RCC 7860 (cell line): ENCODE data around the gene PIGX.
A peak's percentile ranks its signal among the peaks of the same experiment; 100 is the strongest.

Experiments used
- DNase-seq: peaks from one replicate; pipeline ENCODE4 v3.0.0-alpha.2; 2015; ENCODE audit warnings: low spot score
- FAIRE-seq: peaks from 2 replicates; lab custom pipeline; 2012; peaks lifted over from hg19 to GRCh38; lab: Jason Lieb, UNC

PIGX gene

DNA sequence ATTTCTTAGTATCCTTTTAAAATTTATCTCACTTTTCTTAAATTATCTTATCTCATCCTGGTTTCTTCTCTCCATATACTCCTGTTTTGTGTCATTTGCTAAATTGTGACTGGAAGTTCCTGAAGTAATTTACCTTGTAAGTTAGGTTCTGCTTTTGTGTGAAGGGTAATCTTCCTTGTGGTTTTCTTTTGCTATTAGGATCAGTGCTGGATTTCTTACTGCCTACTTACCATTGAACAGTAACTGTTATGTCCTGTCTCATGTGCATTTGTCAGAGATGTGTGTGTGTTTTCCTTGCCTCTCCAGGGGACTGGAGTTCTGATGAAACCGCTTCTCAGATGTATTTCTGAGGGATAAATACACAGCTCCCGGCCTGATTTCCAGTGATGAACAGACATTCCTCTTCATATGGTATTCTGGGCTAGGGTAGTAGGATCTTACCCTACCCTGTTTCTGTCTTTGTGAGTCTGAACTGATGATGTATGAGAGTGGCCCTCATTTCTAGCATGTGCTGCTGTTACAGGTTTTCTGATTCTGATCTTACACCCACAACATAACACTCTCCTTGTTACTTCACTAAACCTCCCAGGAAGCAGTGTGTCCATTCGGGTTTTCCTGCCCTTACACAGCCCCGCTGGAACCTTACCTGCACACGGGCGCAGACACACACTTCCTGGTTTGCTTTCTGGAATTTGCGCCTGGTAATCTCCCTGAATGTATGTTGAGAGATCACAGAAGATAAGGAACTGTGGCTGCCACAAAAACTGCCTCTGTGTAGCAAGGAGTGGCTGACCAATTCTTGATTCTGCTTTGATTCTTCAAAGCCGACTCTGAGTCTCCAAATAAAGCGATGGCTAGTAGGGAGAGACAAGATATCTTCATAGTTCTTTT, 42.2 kb downstream of the PIGX start:
- DNase-seq (no peak), FAIRE-seq (no peak)

DNA sequence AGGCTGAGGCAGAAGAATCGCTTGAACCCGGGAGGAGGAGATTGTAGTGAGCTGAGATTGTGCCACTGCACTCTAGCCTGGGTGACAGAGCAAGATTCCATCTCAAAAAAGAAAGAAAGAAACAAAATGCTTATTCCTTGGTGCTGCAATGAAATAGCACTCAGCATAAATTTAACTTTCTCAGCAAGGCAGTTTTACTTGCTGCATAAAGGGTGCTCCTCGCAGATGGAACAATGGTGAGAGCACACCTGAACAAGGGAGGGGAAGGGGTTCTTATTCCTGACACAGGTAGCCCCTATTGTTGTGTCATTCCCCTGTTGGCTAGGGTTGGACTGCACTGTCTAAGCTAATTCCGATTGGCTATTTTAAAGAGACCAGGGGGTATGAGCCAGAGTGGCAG, 44.6 kb downstream of the PIGX start:
- no peak for FAIRE-seq
- DNase-seq, result no peak

DNA sequence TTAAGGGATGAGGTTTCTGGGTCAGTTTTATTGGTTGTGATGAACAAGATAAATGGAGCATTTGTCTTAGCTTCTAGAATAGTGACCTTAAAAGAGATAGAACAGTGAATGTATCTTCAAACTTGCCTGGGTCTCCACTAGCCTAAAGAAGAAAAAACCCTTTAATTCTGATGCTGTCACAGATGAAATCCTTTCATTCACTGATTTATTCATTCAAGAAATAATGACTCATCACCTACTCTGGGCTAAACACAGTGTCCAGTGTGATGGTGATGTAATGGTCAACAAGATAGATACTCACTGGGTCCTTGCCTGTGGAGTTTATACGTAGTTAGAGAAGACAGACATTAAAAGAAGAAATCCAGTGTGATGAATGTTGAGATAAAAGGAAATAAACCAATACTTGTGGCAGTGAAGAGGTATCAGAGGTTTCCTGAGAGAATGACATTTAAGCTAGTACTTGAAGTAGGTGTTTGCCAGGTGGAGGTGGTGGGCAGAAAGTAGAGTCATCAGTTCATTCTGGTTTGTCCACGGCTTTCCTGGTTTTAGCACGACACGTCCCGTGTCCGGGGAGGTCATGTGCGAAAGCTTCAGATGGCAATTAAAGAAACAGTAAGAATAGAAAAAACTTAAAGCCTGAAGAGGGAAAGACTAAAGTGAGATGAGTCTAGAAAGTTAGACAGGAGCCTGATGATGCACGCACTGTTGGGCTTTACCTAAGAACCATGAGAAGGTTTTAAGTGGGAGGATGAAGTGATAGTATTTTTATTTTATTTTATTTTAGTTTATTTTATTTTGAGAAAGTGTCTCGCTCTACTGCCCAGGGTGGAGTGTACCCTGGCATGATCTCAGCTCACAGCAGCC, 45.9 kb downstream of the PIGX start:
- DNase-seq (peak; percentile 80), FAIRE-seq (peak; percentile 91)

DNA sequence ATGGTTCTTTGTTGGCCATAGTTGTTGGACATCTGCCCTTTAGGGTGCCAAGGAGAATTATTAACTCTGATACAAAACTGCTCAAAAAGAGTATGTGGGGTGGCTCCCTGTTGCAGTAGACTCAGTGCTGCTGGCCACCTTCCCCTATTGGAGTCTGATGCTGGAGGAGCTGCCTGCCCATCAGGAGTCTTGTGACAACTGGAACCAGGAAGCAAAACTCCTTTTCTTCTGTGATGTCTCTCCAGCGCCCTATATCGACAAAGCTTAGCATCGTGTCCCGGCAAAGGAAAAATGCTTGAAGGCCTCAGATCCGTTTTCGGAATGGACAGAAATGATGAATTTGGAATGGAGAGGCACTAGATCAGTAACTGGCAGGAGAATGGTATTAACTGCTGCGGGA, 51.0 kb downstream of the PIGX start:
- FAIRE-seq (no peak), DNase-seq (no peak)

DNA sequence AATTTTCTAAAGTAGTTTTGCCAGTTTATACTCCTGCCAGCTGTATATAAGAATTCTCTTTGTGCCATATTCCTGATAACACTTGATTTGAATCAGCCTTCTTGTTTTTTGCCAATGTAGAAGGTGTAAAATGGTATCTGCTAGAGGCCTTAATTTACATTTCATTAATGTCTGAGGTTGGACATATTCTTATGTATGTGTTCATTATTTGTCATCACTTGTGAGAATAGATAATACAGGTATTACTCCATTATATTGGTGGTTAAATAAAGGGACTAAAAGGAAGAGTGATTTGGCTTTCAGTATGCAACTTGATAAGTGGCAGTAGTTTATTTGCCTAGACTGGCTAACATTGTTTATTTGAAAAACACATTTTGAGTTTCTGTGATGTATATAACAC, 53.3 kb downstream of the PIGX start:
- FAIRE-seq (no peak), DNase-seq (no peak)

DNA sequence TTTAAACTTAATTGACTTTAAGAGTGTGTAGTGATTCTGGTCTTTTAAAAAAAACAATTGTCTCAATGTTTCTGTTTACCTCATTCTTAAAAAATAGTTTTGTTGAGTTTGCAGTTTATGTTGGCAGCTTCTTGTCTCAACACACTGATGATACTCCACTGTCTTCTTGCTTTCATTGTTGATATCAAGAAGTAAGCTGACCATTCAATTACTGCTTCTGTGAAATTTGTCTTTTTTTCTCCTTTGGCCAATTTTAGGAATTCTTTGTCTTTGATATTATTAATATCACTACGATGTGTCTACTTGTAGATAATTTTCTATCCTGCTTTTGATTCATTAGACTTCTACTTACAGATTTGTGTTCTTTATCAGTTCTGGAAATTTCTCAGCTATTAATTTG, 58.9 kb downstream of the PIGX start:
- DNase-seq (no peak), FAIRE-seq (no peak)

DNA sequence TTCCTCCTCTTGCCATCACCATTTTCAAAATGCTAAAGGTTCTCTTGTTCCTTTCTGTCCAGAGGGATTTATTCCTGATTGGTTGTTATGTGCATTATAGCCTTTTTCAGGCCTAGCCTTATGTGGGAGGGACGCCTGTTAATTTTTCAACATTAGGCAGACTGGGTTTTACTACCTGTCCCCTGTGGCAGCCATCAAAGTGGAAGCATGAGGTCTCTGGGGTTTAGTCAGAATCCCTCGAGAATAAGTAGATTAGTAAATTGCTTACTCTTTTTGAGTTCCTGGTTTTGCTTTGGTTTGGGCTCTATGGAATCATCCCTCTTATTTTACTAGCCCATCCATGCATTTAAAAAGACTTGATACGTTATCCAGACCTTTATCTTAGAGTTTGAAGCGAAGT, 59.9 kb downstream of the PIGX start:
- DNase-seq (no peak), FAIRE-seq (no peak)

DNA sequence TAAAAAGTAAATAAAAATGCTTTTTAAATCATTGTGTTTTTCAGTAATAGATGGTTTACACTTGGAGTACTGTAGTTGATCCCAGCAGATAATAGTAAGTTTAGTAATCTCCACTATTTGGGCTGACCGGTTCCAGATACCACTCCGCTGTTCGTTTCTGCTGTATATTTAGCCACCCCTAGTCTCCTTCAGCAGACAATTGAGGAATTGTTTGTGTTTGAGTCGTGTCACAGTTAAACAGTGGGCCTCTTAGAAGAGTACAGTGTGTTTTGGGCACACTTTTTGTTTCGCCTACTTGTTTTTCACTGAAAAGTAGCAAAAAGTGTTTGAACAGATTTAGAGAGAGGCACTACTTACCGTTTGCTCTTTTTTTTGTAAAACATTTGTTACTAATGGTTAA, 60.7 kb downstream of the PIGX start:
- no peak for DNase-seq
- FAIRE-seq, result no peak

DNA sequence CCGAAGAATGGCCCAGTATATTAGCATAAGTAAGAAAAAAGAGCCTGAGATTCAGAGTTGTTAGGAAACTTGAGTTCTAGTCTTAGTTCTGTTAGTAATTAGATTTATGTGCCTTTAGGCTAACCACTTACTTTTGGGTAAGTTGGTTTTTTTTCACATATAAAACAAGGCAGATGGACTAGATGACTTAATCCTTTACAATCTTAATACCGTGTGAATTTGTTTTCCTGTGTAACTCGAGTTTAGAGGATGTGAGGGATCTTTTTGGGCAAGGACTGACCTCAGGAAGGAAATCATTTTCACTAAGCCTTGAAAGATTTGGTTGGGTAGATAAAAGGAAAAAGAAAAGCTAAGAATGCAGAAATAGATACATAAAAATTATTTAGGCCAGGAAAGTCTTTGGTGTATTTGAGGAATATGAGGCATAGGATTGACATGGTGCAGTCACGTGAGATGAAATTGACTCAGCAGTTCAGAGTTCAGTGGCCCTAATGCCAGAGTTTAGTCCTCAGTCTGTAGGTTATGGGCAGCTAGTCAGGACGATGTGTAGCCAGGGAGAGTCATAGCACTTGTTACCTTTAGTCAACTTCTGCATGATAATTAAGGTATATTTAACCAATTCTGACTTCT, 62.1 kb downstream of the PIGX start:
- FAIRE-seq (peak; percentile 8), DNase-seq (peak; percentile 49)

DNA sequence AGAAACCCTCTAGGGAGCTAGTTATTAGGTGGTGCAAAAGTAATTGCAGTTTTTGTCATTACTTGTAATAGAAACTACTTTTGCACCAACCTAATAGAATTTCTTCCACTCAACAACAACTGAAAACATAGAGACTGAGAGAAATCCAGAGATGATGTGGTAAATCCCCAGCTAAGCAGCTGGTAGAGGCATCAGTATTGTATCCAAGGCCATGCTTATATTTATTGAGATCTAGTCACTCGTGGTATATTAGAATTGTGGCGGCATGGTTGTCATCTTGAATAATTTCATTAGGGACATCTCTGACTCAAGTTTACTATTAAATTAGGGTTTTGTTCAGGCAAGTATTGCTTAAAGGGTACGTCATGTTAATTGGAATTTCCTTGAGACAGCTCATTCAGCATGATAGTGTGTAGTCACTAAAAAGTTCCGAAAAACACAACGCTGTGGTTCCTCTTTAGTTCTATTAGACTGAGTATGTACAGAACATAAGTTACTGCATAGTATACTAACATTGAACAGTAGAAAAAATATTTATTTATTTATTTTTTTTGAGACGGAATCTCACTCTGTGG, 62.8 kb downstream of the PIGX start:
- DNase-seq, result no peak
- FAIRE-seq, result no peak

DNA sequence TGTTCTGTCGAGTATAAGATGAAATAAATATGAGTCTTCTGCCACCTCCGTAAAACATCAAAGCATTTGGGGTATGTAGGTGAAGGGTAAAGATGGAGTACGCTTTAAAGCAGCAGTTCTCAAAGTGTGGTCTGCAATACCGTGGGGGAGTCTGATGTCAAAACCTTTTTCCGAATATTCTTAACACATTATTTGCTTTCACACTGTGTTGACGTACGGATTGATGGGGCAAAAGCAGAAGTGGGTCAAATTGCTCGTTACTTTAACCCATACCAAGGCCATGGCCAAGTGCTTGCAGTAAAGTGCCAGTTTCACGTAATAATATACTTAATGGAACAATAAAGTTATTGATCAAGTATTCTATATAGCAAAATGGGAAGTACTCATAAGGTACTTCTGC, 63.8 kb downstream of the PIGX start:
- no peak for FAIRE-seq
- no peak for DNase-seq

DNA sequence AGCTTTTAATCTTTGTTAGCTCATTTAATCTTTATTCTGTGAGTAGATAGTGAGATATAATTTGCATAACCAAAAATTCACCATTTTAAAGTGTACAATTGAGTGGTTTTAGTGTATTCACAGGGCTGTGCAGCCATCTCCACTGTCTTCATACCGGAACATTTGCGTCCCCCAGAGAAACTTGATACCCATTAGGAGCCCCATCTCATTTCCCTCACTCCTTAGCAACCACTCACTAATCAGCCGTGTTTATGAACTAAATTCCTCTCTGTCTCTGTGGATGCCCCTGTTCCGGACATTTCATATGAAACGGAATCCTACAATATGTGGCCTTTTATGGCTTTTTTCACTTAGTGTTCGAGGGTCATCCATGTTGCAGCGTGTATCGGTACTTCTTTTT, 65.7 kb downstream of the PIGX start:
- FAIRE-seq, result no peak
- no peak for DNase-seq

DNA sequence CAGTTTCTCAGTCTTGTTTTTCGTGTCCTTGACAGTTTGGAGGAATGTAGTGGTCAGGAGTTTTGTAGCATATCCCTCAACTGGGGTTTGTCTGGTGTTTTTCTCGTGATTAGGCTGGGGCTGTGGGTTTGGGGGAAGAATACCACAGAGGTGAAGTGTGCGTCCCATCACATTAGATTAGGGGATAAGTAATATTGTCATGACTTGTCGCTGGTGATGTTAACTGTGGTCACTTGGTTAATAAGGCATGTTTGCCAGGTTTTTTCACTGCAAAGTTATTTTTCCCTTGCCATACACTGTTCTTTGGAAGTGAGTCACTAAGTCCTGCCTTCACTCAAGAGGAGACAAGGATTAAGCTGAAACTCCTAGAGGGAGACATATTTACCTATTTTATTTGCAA, 66.6 kb downstream of the PIGX start:
- DNase-seq (peak; percentile 96), FAIRE-seq (peak; percentile 98)

DNA sequence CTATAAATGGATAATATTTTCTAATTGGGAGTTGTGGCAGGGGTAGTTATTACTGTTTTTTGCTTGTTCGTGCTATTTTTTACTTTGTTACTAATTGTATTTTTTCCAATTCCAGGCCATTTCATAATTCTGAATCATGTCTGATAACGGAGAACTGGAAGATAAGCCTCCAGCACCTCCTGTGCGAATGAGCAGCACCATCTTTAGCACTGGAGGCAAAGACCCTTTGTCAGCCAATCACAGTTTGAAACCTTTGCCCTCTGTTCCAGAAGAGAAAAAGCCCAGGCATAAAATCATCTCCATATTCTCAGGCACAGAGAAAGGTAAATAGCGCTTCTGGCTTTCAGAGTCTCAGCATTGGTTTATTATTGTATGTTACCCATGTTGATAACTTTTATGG, 70.3 kb downstream of the PIGX start:
- FAIRE-seq, result no peak

More for the DNA sequence above, 70.3 kb downstream of the PIGX start:
- no peak for DNase-seq
